Right hindlimb (tissue), 1 donor: ENCODE results near the gene TDRD3.
"Not testable (repeated sequence)": the region's sequence is repeated elsewhere in the genome, so short reads cannot be mapped to it uniquely, and the experiment has no call there.

Experiments
- DNase-seq: peaks from one replicate; pipeline ENCODE4 v3.0.0-alpha.2; 2018

Gene TDRD3

GRCh38 chr13:60398907-60399589 lies 2.0 kb downstream of the TDRD3 start:
- DNase-seq = no peak

DNA sequence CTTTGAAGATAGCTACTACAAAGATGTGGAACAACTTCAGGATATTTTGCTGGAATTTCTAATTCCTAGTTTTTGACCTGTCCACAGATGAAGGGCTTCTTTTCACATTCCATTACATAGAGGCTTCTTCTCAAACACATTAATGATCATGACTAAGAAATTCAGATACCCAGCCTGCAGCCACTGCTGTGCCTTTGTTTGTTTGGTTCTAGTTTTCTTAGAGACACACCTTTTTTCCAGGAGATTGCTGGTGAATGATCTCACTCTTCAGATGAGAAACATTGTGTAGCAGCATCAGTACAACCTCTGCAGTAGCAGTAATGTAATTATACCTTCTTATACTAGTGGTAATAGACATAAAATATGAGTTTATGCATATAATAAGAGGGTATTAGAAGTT lies 5.0 kb downstream of the TDRD3 start:
- DNase-seq = no peak

DNA sequence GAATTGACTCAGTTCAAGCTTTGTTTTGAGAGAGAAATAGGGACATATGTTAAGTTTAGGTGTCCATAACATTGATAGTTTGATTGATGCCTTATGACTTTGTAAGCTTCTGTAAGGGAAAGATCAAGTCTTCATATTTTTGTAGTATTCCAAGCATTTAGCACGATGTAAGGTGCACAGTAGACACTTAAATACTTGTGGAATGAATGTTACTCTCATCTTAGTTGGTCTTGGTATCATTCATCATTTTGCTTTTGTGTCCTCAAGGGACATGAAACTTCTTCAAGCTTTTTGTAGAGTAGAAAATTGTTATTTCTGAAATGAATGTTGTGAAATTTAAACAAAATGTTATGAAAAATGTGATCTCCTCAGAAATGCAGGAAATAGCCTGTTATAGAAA lies 10.1 kb downstream of the TDRD3 start:
- no peak for DNase-seq

- DNase-seq = not testable (repeated sequence)
Measured at GRCh38 chr13:60407852-60408251, 10.8 kb downstream of the TDRD3 start.

- DNase-seq = not testable (repeated sequence)
Measured at GRCh38 chr13:60409574-60410292, 12.7 kb downstream of the TDRD3 start.

DNA sequence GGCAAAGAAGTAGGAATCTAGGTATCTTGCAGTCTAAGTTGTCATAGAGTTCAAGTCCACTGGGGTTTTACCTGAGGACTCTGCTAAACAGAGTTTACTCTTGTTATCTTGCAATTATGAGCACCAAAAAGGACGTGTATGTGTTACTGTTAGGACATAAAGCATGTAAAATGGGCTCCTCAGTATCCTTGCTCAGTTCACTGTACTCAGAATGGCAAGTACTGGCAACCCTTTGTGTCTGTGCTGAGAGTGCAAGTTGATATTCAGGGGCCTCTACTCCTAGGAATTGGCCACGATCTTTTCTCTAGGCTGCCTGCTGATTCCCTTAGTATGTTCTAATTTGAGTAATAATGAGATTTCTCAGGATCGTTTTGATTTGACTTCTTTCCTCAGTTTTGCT lies 13.3 kb downstream of the TDRD3 start:
- DNase-seq = no peak

GRCh38 chr13:60411464-60411863 lies 14.4 kb downstream of the TDRD3 start:
- DNase-seq = no peak

DNA sequence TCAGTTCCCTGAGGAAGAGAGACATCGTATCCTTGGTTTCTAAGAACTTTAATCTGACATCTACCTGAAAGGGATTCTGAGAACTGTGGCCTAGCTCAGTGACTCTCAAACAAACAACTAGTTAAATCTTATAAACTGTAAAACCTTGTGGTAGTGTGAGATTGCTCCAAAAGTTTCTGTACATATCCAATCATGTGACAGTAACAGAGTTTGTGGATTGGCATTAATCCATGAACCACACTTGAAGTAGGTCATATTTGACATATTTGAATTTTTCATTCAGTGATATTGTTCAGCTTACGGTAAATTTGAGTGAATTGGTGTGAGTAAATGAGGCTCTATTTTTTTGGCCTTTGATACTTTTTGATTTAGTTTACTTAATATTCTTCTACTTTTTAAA lies 15.0 kb downstream of the TDRD3 start:
- DNase-seq = no peak

- DNase-seq = no peak
Measured at GRCh38 chr13:60412909-60413616, 16.0 kb downstream of the TDRD3 start.

DNA sequence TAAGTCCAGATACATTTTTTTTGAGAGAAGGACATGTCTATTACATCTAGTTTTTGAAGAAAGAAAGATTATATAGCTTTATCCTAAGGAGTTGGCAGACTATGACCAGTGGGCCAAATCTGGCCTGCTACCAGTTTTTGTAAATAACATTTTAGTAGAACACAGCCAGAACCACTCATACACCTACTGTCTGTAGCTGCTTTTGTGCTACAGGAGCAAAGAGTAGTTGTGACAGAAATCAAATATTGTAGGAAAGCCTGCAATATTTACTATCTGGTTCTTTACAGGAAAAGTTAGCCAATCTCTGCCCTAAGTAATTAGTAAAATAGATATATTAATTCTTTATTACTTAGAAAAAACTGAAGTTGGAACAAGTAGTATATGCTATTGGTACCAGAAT lies 17.2 kb downstream of the TDRD3 start:
- no peak for DNase-seq

GRCh38 chr13:60417734-60418133 lies 20.7 kb downstream of the TDRD3 start:
- no peak for DNase-seq

- no peak for DNase-seq
Measured at GRCh38 chr13:60418954-60419353, 21.9 kb downstream of the TDRD3 start.

- no peak for DNase-seq
Measured at GRCh38 chr13:60425332-60425731, 28.3 kb downstream of the TDRD3 start.

DNA sequence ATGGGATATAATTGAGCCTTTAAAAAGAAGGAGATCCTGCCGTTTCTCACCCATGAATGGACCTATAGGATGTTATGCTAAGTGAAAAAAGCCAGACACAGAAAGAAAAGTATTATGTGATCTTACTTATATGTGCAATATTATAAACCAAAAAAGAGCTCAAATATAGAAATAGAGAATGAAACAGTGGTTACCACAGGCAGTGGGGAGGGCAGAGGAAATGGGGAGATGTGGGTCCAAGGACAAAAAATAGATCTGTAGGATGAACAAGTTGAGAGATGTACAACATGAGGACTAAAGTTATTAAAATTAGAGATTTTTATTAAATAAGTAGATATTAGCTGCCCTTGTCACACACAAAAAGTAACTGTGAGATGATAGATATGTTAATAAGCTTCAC lies 29.1 kb downstream of the TDRD3 start:
- DNase-seq = no peak

- no peak for DNase-seq
Measured at GRCh38 chr13:60427285-60427684, 30.3 kb downstream of the TDRD3 start.

GRCh38 chr13:60431108-60431700 lies 34.2 kb downstream of the TDRD3 start:
- no peak for DNase-seq

GRCh38 chr13:60433505-60433904 lies 36.5 kb downstream of the TDRD3 start:
- no peak for DNase-seq

DNA sequence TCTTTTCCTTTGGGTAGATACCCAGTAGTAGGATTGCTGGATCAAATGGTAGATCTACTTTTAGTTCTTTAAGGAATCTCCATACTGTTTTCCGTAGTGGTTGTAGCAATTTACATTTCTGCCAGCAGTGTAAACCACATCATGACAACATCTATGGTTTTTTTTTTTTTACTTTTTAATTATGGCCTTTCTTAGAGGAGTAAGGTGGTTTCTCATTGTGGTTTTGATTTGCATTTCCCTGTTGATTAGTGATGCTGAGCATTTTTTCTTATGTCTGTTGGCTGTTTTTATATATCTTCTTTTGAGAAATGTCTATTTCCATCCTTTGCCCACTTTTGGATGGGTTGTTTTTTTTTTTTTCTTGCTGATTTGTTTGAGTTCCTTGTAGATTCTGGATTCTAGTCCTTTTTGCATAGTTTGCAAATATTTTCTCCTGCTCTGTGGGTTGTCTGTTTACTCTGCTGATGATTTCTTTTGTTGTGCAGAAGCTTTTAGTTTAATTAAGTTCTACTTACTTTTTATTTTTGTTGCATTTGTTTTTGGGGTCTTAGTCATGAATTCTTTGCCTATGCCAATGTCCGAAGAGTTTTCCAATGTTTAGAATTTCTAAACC lies 38.8 kb downstream of the TDRD3 start:
- no peak for DNase-seq

DNA sequence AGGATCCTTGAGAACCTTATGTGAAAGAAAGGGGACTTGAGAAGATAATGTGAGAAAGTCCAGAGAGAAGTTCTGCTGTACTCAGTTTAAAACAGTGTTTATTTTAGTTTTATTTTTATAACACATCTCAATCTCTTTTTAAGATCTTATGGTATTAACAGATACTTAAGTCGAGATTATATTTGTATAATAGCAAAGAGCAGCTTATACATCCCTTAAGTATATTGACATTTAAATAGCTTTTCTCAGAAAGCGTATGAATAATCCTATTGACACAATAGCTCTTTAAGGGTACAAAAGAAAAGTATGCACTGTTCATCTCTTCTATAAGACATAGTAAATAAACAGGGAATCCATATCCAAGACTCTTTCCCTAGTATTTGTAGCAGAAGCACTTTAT lies 42.2 kb downstream of the TDRD3 start:
- no peak for DNase-seq

GRCh38 chr13:60441761-60442160 lies 44.7 kb downstream of the TDRD3 start:
- DNase-seq = no peak

- no peak for DNase-seq
Measured at GRCh38 chr13:60448907-60449510, 52.0 kb downstream of the TDRD3 start.

- DNase-seq = no peak
Measured at GRCh38 chr13:60453490-60453889, 56.5 kb downstream of the TDRD3 start.

DNA sequence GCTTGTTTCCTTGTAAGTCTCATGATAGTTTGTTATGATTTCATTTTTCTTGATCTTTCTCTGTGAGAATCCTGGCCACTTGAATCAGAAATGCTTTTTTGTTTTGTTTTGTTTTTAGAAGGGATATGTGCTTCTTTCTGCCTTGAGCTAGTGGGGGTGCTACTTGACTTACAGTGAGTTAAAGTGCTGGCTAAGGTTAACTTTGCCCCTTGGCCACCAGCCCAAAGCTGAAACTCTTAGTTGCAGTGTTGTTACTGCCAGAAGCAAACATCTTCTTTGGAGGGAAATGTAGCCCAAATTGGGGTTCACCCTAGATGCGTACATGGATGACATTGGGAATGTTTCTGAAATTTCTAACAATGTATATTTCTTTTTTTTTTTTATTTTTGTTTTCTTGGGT lies 57.4 kb downstream of the TDRD3 start:
- no peak for DNase-seq
